Stimulated activated CD4-positive, alpha-beta T cell treated with anti-CD3 and anti-CD28 coated beads, Interleukin-2, amount 100 ng/mL, for 48 hours (primary cell): Measurements from ENCODE around the gene MYO18B.

Source experiments
- DNase-seq, 2 donors: peaks; one replicate each; pipeline ENCODE4 v3.0.0-alpha.2; 2020

The MYO18B gene

DNA sequence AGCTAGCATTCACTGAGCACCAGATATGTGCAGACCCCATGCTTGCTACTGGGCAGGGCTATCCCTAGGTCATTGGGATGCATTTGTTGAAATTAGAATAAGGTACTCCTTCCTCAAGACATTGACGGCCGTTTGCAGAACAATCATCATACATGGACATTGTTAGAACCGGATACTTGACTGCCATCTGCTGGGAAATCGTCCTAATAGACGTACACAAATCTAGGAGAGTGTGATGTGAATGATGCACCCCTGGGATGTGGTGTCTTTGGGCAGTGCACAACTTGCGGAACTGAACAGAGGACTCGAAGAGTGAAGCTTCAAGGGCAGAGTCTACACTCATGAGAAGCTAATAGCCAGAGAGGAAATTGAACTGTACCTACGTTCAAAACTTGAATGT, 35.9 kb downstream of the MYO18B start:
- no peak for DNase-seq

GRCh38 chr22:25779426-25779825, 37.4 kb downstream of the MYO18B start:
- no peak for DNase-seq

GRCh38 chr22:25779890-25780289, 37.9 kb downstream of the MYO18B start:
- DNase-seq = no peak

GRCh38 chr22:25780673-25781072, 38.7 kb downstream of the MYO18B start:
- no peak for DNase-seq

DNA sequence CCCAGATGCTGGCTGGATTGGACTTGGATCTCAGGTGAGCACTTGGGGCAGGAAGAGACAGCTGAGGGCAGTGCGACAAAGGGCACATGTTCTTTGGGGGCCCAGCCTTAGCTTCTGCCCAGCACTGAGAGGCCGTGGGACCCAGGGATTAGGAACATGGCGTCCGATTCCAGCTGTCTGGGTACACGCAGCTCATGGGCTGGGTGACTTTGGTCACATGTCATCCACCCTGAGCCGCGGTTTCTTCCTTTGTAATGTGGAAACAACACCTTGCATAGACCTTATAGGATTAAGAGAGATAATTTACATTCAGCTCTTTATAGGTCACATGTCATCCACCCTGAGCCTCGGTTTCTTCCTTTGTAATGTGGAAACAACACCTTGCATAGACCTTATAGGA, 39.8 kb downstream of the MYO18B start:
- no peak for DNase-seq

- DNase-seq = no peak
Observed at GRCh38 chr22:25782831-25783230, 40.8 kb downstream of the MYO18B start.

DNA sequence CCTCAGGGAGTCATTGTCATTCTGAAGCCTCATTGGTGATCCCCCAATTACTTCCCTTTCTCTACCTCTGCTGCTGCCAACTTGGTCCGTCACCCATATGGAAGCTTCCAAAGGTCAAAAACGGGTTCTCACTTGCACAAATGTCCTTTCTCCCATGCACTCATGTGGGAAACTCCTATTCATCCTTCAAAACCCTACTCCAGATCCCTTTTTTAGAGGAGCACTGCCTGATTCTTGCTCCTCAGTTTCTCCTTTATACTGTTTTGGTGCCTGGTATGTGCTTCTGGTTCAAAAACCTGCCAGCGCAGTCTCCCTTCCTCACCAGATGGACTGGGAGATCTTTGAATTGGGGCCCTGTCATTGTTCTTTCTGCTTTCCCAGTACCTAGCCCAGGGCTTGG, 41.9 kb downstream of the MYO18B start:
- no peak for DNase-seq

DNA sequence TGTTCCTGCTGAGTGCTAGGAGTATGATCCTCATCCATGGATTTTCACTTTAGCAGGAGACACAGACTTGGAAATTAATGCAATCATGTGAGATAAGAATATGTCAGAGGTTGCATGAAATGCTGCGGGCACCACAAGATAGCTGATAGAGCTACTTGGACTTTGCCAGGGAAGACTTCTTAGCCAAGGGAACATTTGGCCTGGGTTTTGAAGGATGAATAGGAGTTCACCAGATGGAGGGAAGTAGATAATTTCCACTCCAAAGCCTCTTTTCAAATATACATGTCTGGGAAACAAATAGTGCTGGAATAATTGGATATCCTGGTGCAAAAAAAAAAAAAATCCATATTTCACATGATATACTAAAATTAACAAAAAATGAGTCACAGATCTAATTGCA, 44.2 kb downstream of the MYO18B start:
- DNase-seq = no peak

DNA sequence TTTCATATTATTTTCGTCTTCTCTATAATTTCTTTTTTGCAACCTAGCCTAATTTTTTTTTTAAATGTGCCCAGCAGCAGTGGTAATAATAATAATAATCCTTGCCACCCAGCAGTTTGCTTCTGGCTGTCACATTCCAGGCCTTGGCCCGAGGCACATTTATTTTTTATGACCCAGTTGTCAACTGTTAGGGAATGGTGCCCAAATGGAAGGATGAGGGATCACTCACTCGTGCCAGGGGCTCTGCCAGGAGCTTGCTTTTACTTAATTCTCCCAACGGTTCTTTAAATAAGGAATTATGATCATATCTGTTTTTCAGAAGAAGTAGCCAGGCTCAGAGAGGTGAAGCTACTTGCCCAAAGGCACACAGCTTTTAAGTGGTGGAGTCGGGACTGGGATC, 49.6 kb downstream of the MYO18B start:
- DNase-seq = no peak

DNA sequence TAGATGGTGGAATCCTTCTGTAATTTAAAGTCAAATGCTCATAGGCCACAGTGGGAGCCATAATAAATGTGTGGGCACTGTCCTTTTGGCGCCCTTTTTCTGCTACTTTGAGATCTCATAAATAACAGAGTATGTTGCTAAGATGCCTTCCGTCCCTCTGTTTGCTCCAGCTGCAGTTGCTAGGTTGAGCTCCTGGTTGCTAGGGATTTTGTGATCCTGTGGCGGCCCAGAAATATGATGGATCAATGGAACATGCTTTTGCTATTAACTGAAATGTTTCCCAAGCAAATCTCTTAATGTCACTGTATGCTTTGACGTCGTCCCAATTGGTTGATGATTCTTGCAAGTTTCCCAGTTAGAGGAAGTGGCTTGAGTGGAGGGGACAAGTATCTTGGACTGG, 53.5 kb downstream of the MYO18B start:
- DNase-seq = no peak

- DNase-seq = no peak
Observed at GRCh38 chr22:25797498-25798290, 55.7 kb downstream of the MYO18B start.

DNA sequence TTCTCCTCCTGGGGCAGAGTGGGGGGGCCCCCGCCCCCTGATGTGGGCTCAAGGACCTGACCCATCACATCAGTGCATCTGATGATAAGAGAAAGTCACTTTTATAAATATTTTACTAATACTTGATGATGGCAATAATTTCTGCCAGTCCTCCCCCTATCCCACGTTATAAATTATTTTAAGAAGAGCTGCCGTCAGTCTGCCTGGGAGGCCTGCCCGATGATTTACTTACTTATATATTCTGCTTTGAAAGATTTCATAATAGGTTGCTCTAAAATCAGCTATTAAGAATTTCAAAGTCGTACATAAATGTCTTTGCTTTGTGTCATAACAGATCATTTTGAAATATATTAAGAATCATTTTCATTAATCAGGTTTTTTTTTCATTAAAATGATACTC, 58.8 kb downstream of the MYO18B start:
- no peak for DNase-seq

DNA sequence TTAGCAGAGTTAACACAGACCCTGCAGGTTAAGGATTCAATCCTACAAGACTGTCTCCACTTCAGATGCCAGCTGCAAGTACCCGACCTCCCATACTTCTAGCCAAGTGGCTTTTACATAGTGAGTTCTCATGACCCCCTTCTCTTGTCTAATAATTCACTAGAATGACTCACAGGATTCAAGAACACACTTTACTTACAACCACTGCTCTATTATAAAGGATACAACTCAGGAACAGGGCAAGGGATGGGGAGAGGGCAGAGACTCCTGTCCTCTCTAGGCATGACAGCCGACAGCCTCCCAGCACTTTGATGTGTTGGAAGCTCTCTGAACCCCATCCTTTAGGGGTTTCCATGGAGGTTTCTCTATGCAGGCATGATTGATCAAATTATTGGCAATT, 60.0 kb downstream of the MYO18B start:
- DNase-seq = no peak

DNA sequence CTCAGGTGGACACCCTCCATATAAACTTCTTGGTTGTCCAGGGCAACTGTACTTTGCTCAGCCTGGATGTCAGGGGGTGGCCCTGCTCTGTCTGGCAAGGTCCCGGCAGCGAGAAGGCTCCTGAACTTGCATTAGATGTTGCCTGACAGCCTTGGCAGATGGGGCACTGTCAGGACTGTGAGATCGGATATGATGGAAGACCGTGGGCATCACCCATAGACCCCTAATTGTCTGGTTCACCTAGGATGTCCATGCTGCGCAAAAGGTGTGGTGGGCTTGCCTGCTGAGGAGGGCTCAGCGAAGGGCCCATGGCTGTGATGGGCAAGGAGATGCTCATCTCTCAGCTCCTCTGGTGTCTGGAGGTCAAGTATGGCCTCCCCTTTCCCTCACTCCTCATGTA, 62.7 kb downstream of the MYO18B start:
- no peak for DNase-seq

GRCh38 chr22:25806579-25806978, 64.6 kb downstream of the MYO18B start:
- no peak for DNase-seq

DNA sequence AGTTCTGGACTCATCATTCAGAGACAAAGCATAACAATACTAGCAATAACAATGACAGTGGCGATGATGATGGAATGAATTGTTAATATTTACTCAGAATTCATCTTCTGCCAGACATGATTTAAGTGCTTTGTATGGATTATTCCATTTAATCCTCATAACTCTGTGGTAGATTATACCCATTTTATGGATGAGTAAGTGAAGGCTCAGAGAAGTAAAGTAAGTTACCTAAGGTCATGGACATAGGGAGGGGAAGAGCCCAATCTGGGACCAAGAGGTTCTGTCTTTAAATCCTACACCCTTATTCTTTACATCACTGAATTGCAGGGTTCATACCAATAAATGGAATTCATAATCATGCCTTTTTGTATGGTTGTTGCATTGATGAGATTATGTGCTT, 72.7 kb downstream of the MYO18B start:
- no peak for DNase-seq

GRCh38 chr22:25815561-25815960, 73.6 kb downstream of the MYO18B start:
- DNase-seq = no peak

DNA sequence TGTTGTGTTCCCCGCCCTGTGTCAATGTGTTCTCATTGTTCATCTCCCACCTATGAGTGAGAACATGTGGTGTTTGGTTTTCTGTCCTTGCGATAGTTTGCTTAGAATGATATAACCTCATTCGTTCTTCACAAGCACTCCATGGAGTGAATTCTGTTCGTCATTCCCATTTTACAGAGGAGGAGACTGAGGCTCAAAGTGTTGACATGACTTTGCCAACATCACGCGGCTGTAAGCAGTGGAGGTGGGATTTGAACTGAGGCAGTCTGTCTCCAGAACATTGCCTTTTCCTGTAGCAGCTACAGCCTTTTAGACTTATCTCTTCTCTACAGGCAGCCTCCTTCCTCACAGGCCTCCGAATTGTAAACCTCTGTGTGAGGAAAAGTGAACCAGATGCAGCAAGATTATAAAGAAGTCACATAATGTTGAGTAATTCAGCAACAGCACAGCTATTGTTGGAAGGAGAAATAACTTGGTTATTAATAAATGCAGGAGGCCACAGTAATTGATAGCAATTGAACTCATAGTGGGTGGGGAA, 74.6 kb downstream of the MYO18B start:
- no peak for DNase-seq

DNA sequence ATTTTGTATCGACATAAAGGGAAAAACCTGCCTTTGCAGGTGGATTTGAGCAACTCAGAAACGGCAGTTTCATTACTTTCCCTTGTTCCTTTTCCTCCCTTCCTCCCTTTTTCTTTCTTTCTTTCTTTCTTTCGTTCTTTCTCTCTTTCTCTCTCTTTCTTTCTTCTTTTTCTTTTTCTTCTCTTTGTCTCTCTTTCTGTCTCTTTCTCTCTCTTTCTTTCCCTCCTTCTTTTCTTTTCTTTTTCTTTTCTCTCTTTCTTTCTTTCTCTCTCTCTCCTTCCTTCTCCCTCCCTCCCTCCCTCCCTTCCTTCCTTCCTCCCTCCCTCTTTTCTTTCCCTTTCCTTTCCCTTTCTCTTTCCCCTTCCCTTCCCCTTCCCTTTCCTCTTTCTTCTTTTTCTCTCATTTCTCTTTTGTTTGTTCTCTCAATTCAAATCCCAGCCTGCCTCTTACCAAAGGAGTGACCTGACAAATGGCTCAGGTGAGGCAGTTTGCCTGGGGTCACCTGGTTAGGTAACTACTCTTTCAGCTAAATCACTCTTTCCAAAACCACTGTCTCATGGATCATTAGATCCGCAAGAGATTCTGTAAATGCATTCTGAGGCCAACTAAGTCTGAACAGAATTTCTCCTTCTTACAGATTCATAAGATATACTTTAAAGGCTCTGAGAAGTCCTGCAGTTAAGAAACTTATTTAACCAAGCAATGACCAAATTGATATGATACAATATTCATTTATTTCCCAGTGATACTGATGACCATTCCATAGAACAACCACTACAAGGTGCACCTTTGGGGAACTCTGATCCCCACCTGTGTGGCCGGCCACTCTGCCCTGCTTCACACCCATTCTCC, 75.3 kb downstream of the MYO18B start:
- DNase-seq = no peak

GRCh38 chr22:25818541-25818940, 76.6 kb downstream of the MYO18B start:
- no peak for DNase-seq

DNA sequence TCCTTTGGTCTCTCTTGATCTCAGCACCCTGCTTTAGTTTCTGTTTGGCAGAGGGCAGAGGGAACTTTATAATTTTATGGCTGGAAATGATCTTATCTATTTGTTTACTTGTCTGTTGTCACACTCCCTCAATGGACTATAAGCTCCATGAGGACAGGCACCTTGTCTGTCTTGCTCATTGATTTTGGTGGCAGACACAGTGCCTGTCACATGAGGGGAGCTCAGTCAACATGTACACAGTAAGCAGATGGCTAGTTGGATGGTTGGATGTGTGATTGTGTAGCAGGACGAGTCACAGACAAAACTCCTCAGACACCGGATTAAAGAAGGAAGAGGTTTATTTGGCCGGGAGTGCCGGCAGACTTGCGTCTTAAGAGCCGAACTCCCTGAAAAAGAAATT, 80.4 kb downstream of the MYO18B start:
- no peak for DNase-seq

- DNase-seq = no peak
Observed at GRCh38 chr22:25823276-25823675, 81.3 kb downstream of the MYO18B start.

GRCh38 chr22:25824828-25825423, 82.9 kb downstream of the MYO18B start:
- DNase-seq = no peak

DNA sequence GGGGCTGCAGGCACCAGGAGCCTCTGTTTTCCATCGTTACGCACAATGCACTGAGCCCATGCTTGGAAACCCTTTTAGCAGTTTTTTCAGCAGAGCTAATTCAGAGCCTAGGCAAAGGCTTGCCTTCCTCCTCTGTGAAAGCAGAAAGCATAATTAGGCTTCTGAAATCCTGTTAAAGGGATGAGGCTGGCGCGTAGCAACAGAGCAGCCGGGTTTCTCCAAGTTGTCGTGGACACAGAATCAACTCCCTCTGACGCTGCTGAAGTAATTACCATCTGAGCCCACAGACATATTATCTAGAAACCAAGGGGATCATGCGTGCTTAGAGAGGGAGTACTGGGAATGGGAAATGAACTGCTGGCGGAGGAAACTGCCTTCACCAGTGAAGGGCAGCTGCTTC, 85.4 kb downstream of the MYO18B start:
- DNase-seq = no peak
